WTC11 (cell line): ENCODE results near the gene BICC1. TPM values are rescaled to one million over a fixed set of nuclear protein-coding genes. Genes with fewer than 3 reads are reported as not detected.

ENCODE experiments used
- ATAC-seq: fragments of 200-7000 bp; cut with Tn5 transposase; 2 replicates; pipeline ENCODE4 v1.10.0; 2021; ENCODE audit warnings: mild to moderate bottlenecking, moderate library complexity
- CTCF ChIA-PET: fragments of 300-600 bp; sonication (Branson Sonifier 250); formaldehyde crosslinking; loops from one replicate; lab custom pipeline; 2021; ENCODE audit warnings: antibody characterized with exemption; lab: Charles Lee
- POLR2A ChIA-PET: fragments of 350-600 bp; sonication (Branson Sonifier 250); formaldehyde crosslinking; loops from one replicate; lab custom pipeline; 2021; ENCODE audit warnings: antibody characterized with exemption; lab: Charles Lee
- DNase-seq: peaks from one replicate; pipeline ENCODE4 v3.0.0; 2021; ENCODE audit warnings: low spot score
- H3K27ac Mint-ChIP-seq: 2 replicates; pipeline ENCODE4 v1.8.0; 2021; ENCODE audit warnings: mixed read lengths
- H3K27me3 Mint-ChIP-seq: 2 replicates; pipeline ENCODE4 v1.8.0; 2021; ENCODE audit warnings: low read depth, mild to moderate bottlenecking, moderate library complexity, mixed read lengths
- H3K36me3 Mint-ChIP-seq: 2 replicates; pipeline ENCODE4 v1.8.0; 2021; ENCODE audit warnings: mixed read lengths
- H3K4me1 Mint-ChIP-seq: 2 replicates; pipeline ENCODE4 v1.8.0; 2022; ENCODE audit warnings: mixed read lengths
- H3K4me3 Mint-ChIP-seq: 2 replicates; pipeline ENCODE4 v1.8.0; 2021; ENCODE audit warnings: mild to moderate bottlenecking, moderate library complexity, mixed read lengths
- H3K9me3 Mint-ChIP-seq: 2 replicates; pipeline ENCODE4 v1.8.0; 2021; ENCODE audit warnings: mixed read lengths
- AFF4 ChIP-seq: sonication (generic); formaldehyde crosslinking; IDR thresholded peaks from 2 replicates; pipeline ENCODE4 v1.8.1; 2023; ENCODE audit warnings: mild to moderate bottlenecking, missing genetic modification reagents, borderline replicate concordance
- AR ChIP-seq: fragments of 250-450 bp; sonication (Bioruptor Pico); IDR thresholded peaks from 2 replicates; pipeline ENCODE4 v1.9.0; 2021; ENCODE audit warnings: mild to moderate bottlenecking
- CREB1 ChIP-seq: sonication (generic); formaldehyde crosslinking; IDR thresholded peaks from 2 replicates; pipeline ENCODE4 v1.8.0; 2023; ENCODE audit warnings: mild to moderate bottlenecking, missing genetic modification reagents
- EMX1 ChIP-seq: fragments of 250-450 bp; sonication (Bioruptor Pico); IDR thresholded peaks from 2 replicates; pipeline ENCODE4 v1.8.0; 2021; ENCODE audit warnings: mild to moderate bottlenecking
- GTF2I ChIP-seq: fragments of 250-450 bp; sonication (Bioruptor Pico); conservative IDR thresholded peaks from 2 replicates; pipeline ENCODE4 v1.4.0; 2021; ENCODE audit warnings: mild to moderate bottlenecking
- HMGXB4 ChIP-seq: sonication (generic); formaldehyde crosslinking; IDR thresholded peaks from 2 replicates; pipeline ENCODE4 v1.8.1; 2023; ENCODE audit warnings: mild to moderate bottlenecking, moderate library complexity, missing genetic modification reagents
- MAX ChIP-seq: sonication (generic); formaldehyde crosslinking; IDR thresholded peaks from 2 replicates; pipeline ENCODE4 v1.8.0; 2022; ENCODE audit warnings: mild to moderate bottlenecking, missing genetic modification reagents
- MLX ChIP-seq: sonication (generic); formaldehyde crosslinking; IDR thresholded peaks from 2 replicates; pipeline ENCODE4 v1.8.1; 2023; ENCODE audit warnings: mild to moderate bottlenecking, missing genetic modification reagents, moderate library complexity
- NR1H2 ChIP-seq: sonication (generic); formaldehyde crosslinking; IDR thresholded peaks from 2 replicates; pipeline ENCODE4 v1.9.0; 2021; ENCODE audit warnings: mild to moderate bottlenecking, moderate library complexity, missing genetic modification reagents
- OVOL2 ChIP-seq: fragments of 250-450 bp; sonication (Bioruptor Pico); IDR thresholded peaks from 2 replicates; pipeline ENCODE4 v1.9.0; 2021; ENCODE audit warnings: mild to moderate bottlenecking, borderline replicate concordance
- PREB ChIP-seq: sonication (generic); formaldehyde crosslinking; IDR thresholded peaks from 2 replicates; pipeline ENCODE4 v1.8.1; 2022; ENCODE audit warnings: mild to moderate bottlenecking, missing genetic modification reagents, moderate library complexity, borderline replicate concordance
- USF1 ChIP-seq: sonication (generic); formaldehyde crosslinking; IDR thresholded peaks from 2 replicates; pipeline ENCODE4 v1.8.0; 2022; ENCODE audit warnings: mild to moderate bottlenecking, missing genetic modification reagents
- ZNF281 ChIP-seq: sonication (generic); formaldehyde crosslinking; IDR thresholded peaks from 2 replicates; pipeline ENCODE4 v1.8.0; 2023; ENCODE audit warnings: mild to moderate bottlenecking, missing genetic modification reagents
- ZNF512 ChIP-seq: sonication (generic); formaldehyde crosslinking; IDR thresholded peaks from 2 replicates; pipeline ENCODE4 v1.8.1; 2022; ENCODE audit warnings: missing genetic modification reagents, borderline replicate concordance
- ZNF532 ChIP-seq: fragments of 250-450 bp; sonication (Bioruptor Pico); IDR thresholded peaks from 2 replicates; pipeline ENCODE4 v1.9.0; 2021; ENCODE audit warnings: mild to moderate bottlenecking, borderline replicate concordance
- total RNA-seq: library from RNA; stranded (reverse); gene quantifications from 3 replicates; pipeline ENCODE4 v1.2.3, GENCODE V29; 2021

The BICC1 gene
- total RNA-seq, 1 experiment from 2014 or later: 0.61 TPM

GRCh38 chr10:58802047-58802446, 289.4 kb downstream of the BICC1 start:
- ChIA-PET POLR2A (no interaction called here), CTCF (no interaction called here)
- H3K9me3 Mint-ChIP-seq: no peaks in the 10 kb centered on the region
- H3K27ac Mint-ChIP-seq: no peak overlapping the region
- H3K4me1 Mint-ChIP-seq: no peaks in the 10 kb centered on the region
- no peak for ATAC-seq
- no peaks in the 10 kb centered on the region for H3K36me3 Mint-ChIP-seq
- H3K4me3 Mint-ChIP-seq: no peak overlapping the region
- no peaks in the 10 kb centered on the region for H3K27me3 Mint-ChIP-seq
- DNase-seq: no peak
- TF ChIP-seq EMX1 (CRISPR knock-in tag) (no peak), HMGXB4 (CRISPR knock-in tag) (no peak), OVOL2 (no peak), ZNF512 (no peak), ZNF532 (CRISPR knock-in tag) (no peak), GTF2I (no peak), AFF4 (CRISPR knock-in tag) (no peak), MLX (no peak), MAX (CRISPR knock-in tag) (no peak), USF1 (CRISPR knock-in tag) (no peak), CREB1 (CRISPR knock-in tag) (no peak), PREB (no peak), NR1H2 (CRISPR knock-in tag) (no peak), AR (no peak), ZNF281 (CRISPR knock-in tag) (no peak)
